H1 (cell line): ENCODE results near the gene AHNAK2. TPM values are rescaled to one million over a fixed set of nuclear protein-coding genes. Genes with fewer than 3 reads are reported as not detected.

Experiments
- CTCF ChIA-PET: fragments of 300-600 bp; sonication (Branson Sonifier 250); formaldehyde crosslinking; loops from one replicate; lab custom pipeline; 2021; ENCODE audit not compliant: partially characterized antibody; lab: Charles Lee
- POLR2A ChIA-PET: fragments of 300-600 bp; sonication (Branson Sonifier 250); formaldehyde crosslinking; loops from one replicate; lab custom pipeline; 2021; ENCODE audit warnings: inconsistent platforms; ENCODE audit not compliant: partially characterized antibody; lab: Charles Lee
- DNase-seq, 2 experiments: peaks; one replicate each; pipeline versions ENCODE4 v3.0.0 to v3.0.0-alpha.2; 2010 to 2022; ENCODE audit warnings: low spot score in 2 of 2, low read depth in 1 of 2, mixed read lengths in 1 of 2
- FAIRE-seq: peaks from 2 replicates; lab custom pipeline; 2011; peaks lifted over from hg19 to GRCh38; lab: Jason Lieb, UNC
- H2AFZ ChIP-seq: 2 replicates; pipeline ENCODE4 v1.8.1; 2012; ENCODE audit warnings: low read length, inconsistent platforms
- H2AK5ac ChIP-seq: 2 replicates; pipeline ENCODE4 v1.6.1; 2013; ENCODE audit warnings: low read depth, low read length
- H2BK120ac ChIP-seq: replicated peaks from 2 replicates; pipeline ENCODE3; 2013; ENCODE audit warnings: low read depth, low read length, inconsistent platforms
- H2BK12ac ChIP-seq: 2 replicates; pipeline ENCODE4 v1.6.1; 2013; ENCODE audit warnings: low read depth, low read length
- H2BK15ac ChIP-seq: 2 replicates; pipeline ENCODE4 v1.6.1; 2013; ENCODE audit warnings: low read length
- H2BK20ac ChIP-seq: 2 replicates; pipeline ENCODE4 v1.6.1; 2013; ENCODE audit warnings: low read length
- H2BK5ac ChIP-seq: 2 replicates; pipeline ENCODE4 v1.6.1; 2013; ENCODE audit warnings: low read depth, low read length
- H3K14ac ChIP-seq: 2 replicates; pipeline ENCODE4 v1.6.1; 2013; ENCODE audit warnings: inconsistent platforms; ENCODE audit not compliant: insufficient read length
- H3K18ac ChIP-seq: 2 replicates; pipeline ENCODE4 v1.6.1; 2013; ENCODE audit warnings: low read length; ENCODE audit errors: extremely low read depth
- H3K23ac ChIP-seq: 2 replicates; pipeline ENCODE4 v1.6.1; 2013; ENCODE audit warnings: inconsistent platforms; ENCODE audit not compliant: insufficient read length
- H3K23me2 ChIP-seq: 2 replicates; pipeline ENCODE4 v1.6.1; 2013; ENCODE audit warnings: low read depth, low read length
- H3K27ac ChIP-seq: 2 replicates; pipeline ENCODE4 v1.6.1; 2011; ENCODE audit warnings: low read depth, low read length, inconsistent platforms
- H3K27me3 ChIP-seq, 4 experiments: replicated peaks in 1 of 4; 1 replicate in 1 of 4; 2 replicates in 3 of 4; pipeline versions ENCODE4 v1.6.1 to v1.8.1; 2011 to 2013; ENCODE audit warnings: low read length in 3 of 4, mild to moderate bottlenecking in 3 of 4, inconsistent platforms in 2 of 4, mixed read lengths in 2 of 4, moderate library complexity in 1 of 4; ENCODE audit not compliant: control insufficient read depth in 3 of 4, insufficient read depth in 3 of 4; ENCODE audit errors: extremely low read depth in 1 of 4
- H3K36me3 ChIP-seq, 4 experiments: 2 replicates each; pipeline versions ENCODE4 v1.6.1 to v1.8.1; 2011 to 2013; ENCODE audit warnings: mild to moderate bottlenecking in 4 of 4, low read length in 3 of 4, moderate library complexity in 2 of 4, control low read depth in 1 of 4, inconsistent platforms in 1 of 4; ENCODE audit not compliant: insufficient read depth in 4 of 4, control insufficient read depth in 2 of 4
- H3K4ac ChIP-seq: replicated peaks from 2 replicates; pipeline ENCODE3; 2013; ENCODE audit warnings: low read length, low read depth, mixed read lengths, inconsistent platforms; ENCODE audit not compliant: insufficient read length
- H3K4me1 ChIP-seq, 4 experiments: replicated peaks in 1 of 4; 1 replicate in 1 of 4; 2 replicates in 3 of 4; pipeline versions ENCODE4 v1.6.1 to v1.8.1; 2011 to 2013; ENCODE audit warnings: low read length in 3 of 4, inconsistent platforms in 2 of 4, mixed read lengths in 1 of 4; ENCODE audit not compliant: insufficient read depth in 4 of 4, control insufficient read depth in 3 of 4
- H3K4me2 ChIP-seq, 2 experiments: 2 replicates each; pipeline versions ENCODE4 v1.6.1 to v1.8.1; 2011 to 2013; ENCODE audit warnings: low read depth in 2 of 2, low read length in 2 of 2, control low read depth in 1 of 2, inconsistent platforms in 1 of 2, mild to moderate bottlenecking in 1 of 2; ENCODE audit not compliant: insufficient read depth in 1 of 2
- H3K4me3 ChIP-seq, 4 experiments: fragments of 200-600, 300-600 bp in 1 of 4; sonication (generic), shearing (Covaris generic), sonication (Bioruptor Twin) in 1 of 4; 2 replicates each; pipeline versions ENCODE4 v1.5.1 to v1.8.1; 2011 to 2016; ENCODE audit warnings: low read length in 4 of 4, low read depth in 3 of 4, control low read depth in 2 of 4, inconsistent platforms in 2 of 4, mild to moderate bottlenecking in 2 of 4, mixed read lengths in 1 of 4, moderate library complexity in 1 of 4; ENCODE audit not compliant: insufficient read depth in 2 of 4; ENCODE audit errors: extremely low read depth in 1 of 4
- H3K56ac ChIP-seq: replicated peaks from 2 replicates; pipeline ENCODE3; 2013; ENCODE audit warnings: low read depth, mild to moderate bottlenecking, mixed read lengths, low read length, inconsistent platforms; ENCODE audit not compliant: insufficient read length
- H3K79me1 ChIP-seq: 2 replicates; pipeline ENCODE4 v1.6.1; 2013; ENCODE audit warnings: low read depth, low read length, control low read depth
- H3K79me2 ChIP-seq, 2 experiments: 2 replicates each; pipeline versions ENCODE4 v1.6.1 to v1.8.1; 2012 to 2013; ENCODE audit warnings: low read length in 2 of 2, mild to moderate bottlenecking in 2 of 2, inconsistent platforms in 1 of 2; ENCODE audit not compliant: insufficient read depth in 2 of 2, control insufficient read depth in 1 of 2
- H3K9ac ChIP-seq, 4 experiments: replicated peaks in 1 of 4; 1 replicate in 1 of 4; 2 replicates in 3 of 4; pipeline versions ENCODE4 v1.6.1 to v1.8.1; 2011 to 2013; ENCODE audit warnings: low read depth in 3 of 4, low read length in 3 of 4, control low read depth in 2 of 4, mild to moderate bottlenecking in 2 of 4, moderate library complexity in 2 of 4, inconsistent platforms in 1 of 4; ENCODE audit errors: extremely low read depth in 1 of 4
- H3K9me3 ChIP-seq, 2 experiments: 2 replicates each; pipeline versions ENCODE4 v1.6.1 to v1.8.1; 2012 to 2013; ENCODE audit warnings: mild to moderate bottlenecking in 2 of 2, moderate library complexity in 2 of 2, control low read depth in 1 of 2, inconsistent platforms in 1 of 2, low read depth in 1 of 2, low read length in 1 of 2, mixed read lengths in 1 of 2; ENCODE audit not compliant: insufficient read depth in 2 of 2
- H4K20me1 ChIP-seq, 2 experiments: replicated peaks in 1 of 2; 2 replicates each; pipeline versions ENCODE3 to v1.8.1; 2011 to 2013; ENCODE audit warnings: inconsistent platforms in 2 of 2, low read length in 2 of 2, mild to moderate bottlenecking in 1 of 2; ENCODE audit not compliant: insufficient read depth in 2 of 2, control insufficient read depth in 1 of 2
- H4K5ac ChIP-seq: 2 replicates; pipeline ENCODE4 v1.6.1; 2013; ENCODE audit warnings: low read length, low read depth, mixed read lengths, inconsistent platforms; ENCODE audit not compliant: insufficient read length
- H4K8ac ChIP-seq: 2 replicates; pipeline ENCODE4 v1.8.0; 2013; ENCODE audit warnings: mild to moderate bottlenecking, moderate library complexity, low read length, inconsistent platforms; ENCODE audit not compliant: insufficient read depth; ENCODE audit errors: extremely low read depth
- H4K91ac ChIP-seq: replicated peaks from 2 replicates; pipeline ENCODE3; 2013; ENCODE audit warnings: low read length, mixed read lengths, inconsistent platforms; ENCODE audit not compliant: insufficient read length
- BCL11A ChIP-seq, 2 experiments: IDR thresholded peaks; one replicate each; pipeline ENCODE4 v1.6.1; 2011; ENCODE audit warnings: low read depth in 2 of 2, low read length in 2 of 2, mild to moderate bottlenecking in 2 of 2
- CBX8 ChIP-seq: fragments of 300-800, 300-1000 bp; sonication (generic); IDR thresholded peaks from 2 replicates; pipeline ENCODE4 v1.7.1; 2016; ENCODE audit warnings: low read depth, low read length, borderline replicate concordance
- CEBPB ChIP-seq: IDR thresholded peaks from 2 replicates; pipeline ENCODE4 v1.6.1; 2012; ENCODE audit warnings: low read depth, low read length
- POLR2A ChIP-seq, 2 experiments: IDR thresholded peaks; 1 replicate in 1 of 2; 2 replicates in 1 of 2; pipeline ENCODE4 v1.6.1; 2011; ENCODE audit warnings: low read depth in 2 of 2, low read length in 2 of 2, mild to moderate bottlenecking in 2 of 2; ENCODE audit errors: control extremely low read depth in 1 of 2
- RAD21 ChIP-seq, 2 experiments: IDR thresholded peaks in 1 of 2; conservative IDR thresholded peaks in 1 of 2; 2 replicates each; pipeline ENCODE4 v1.6.1; 2011; ENCODE audit warnings: low read depth in 2 of 2, low read length in 2 of 2, improper control_type of control experiment in 1 of 2, inconsistent platforms in 1 of 2, mild to moderate bottlenecking in 1 of 2, moderate library complexity in 1 of 2
- RFX5 ChIP-seq: IDR thresholded peaks from 2 replicates; pipeline ENCODE4 v1.6.1; 2011; ENCODE audit warnings: low read depth, low read length, improper control_type of control experiment, borderline replicate concordance
- SIX5 ChIP-seq: IDR thresholded peaks from 2 replicates; pipeline ENCODE4 v1.6.1; 2011; ENCODE audit warnings: mild to moderate bottlenecking, low read depth, low read length
- TEAD4 ChIP-seq: IDR thresholded peaks from 2 replicates; pipeline ENCODE4 v1.6.1; 2012; ENCODE audit warnings: low read depth, low read length, inconsistent platforms, mixed read lengths
- ZNF274 ChIP-seq: IDR thresholded peaks from 2 replicates; pipeline ENCODE4 v1.7.0; 2012; ENCODE audit warnings: low read length, borderline replicate concordance; ENCODE audit errors: extremely low read depth
- WGBS, 2 experiments: shearing (Covaris generic) in 1 of 2; methylation state at CpG; one replicate each; pipeline versions ENCODE4 v1.1.6 to v1.1.7; 2013 to 2015; ENCODE audit warnings: low lambda C conversion rate in 2 of 2, mixed read lengths in 2 of 2, inconsistent platforms in 1 of 2, low coverage in 1 of 2, missing lambda C conversion rate in 1 of 2; ENCODE audit not compliant: insufficient replicate concordance in 2 of 2, insufficient coverage in 1 of 2, insufficient read length in 1 of 2; ENCODE audit errors: extremely low coverage in 1 of 2, missing lambda C conversion rate in 1 of 2; 5-methylcytosine and 5-hydroxymethylcytosine counted together
- polyA plus RNA-seq, 7 experiments: library from polyadenylated mRNA; depleted of rRNA in 3 of 7; stranded (reverse) in 5 of 7; unstranded in 2 of 7; fragments of >200 nt in 5 of 7; fragments of 200-250 nt in 2 of 7; gene quantifications; 1 replicate in 5 of 7; 2 replicates in 1 of 7; 4 replicates in 1 of 7; pipeline versions ENCODE4 v1.2.1 to v1.2.3, GENCODE V29; 2011 to 2013; ENCODE audit warnings: missing spikeins in 2 of 7, mixed read lengths in 2 of 7
- total RNA-seq: library from RNA; stranded (reverse); fragmentation: NEBNext Ultra II Directional; extraction: Animal tissue kit (Norgen Biotek cat#: 25700); gene quantifications from 2 replicates; pipeline ENCODE4 v1.2.1, GENCODE V29; 2021
- TF ChIP-seq, protein P1 (sequence below): IDR thresholded peaks from 2 replicates; pipeline ENCODE4 v1.6.1; 2012; ENCODE audit warnings: inconsistent platforms
- TF ChIP-seq, protein P2 (sequence below), 3 experiments: IDR thresholded peaks; 1 replicate in 2 of 3; 2 replicates in 1 of 3; pipeline versions ENCODE4 v1.5.1 to v1.6.1; 2011; ENCODE audit warnings: low read length in 3 of 3, mild to moderate bottlenecking in 3 of 3, inconsistent platforms in 2 of 3, low read depth in 1 of 3, moderate library complexity in 1 of 3; ENCODE audit not compliant: insufficient read depth in 1 of 3; ENCODE audit errors: control extremely low read depth in 1 of 3

AHNAK2 gene
- total and polyA plus RNA-seq, 2 of the 8 experiments (the other 6 are each of a cell fraction or from before 2014, with no cell fraction given), result 0.95 to 2.0 TPM

DNA sequence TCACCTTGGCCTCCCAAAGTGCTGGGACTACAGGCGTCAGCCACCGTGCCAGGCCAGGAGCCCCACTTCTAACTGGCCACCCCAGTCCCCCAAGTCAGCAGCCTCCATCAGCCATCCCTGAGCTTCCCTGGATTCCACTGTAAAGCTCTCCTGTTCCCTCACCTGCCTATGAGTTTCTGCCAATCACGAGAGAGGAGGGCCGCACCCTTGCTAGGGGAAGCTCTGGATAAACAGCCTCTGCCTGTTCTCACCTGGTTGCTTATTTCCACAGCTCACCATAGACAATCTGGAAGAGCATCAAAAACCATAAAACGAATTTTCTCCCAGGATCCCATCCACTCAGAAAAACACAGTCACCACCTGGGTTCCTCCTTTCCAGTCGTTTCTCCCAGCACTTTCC, 37.7 kb upstream of the AHNAK2 start:
- ChIA-PET POLR2A (interaction anchor here (1.0 to 1.8 kb wide), 3 partner anchors 10 to 61 kb away, joined by 3 to 10 read pairs (median 4); no protein-coding TSS in a partner anchor), CTCF (interaction anchor here (0.9 to 1.9 kb wide), 11 partner anchors 11 to 149 kb away, joined by 3 to 6 read pairs (median 4); no protein-coding TSS in a partner anchor)
- H3K79me1 ChIP-seq, result peaks cover 20% of the 10 kb centered on the region
- H3K23me2 ChIP-seq, result peaks cover 13% of the 10 kb centered on the region
- peak overlapping the region in 1 of 2 experiments; percentile 54; a peak in 1 of 4 replicates for H3K4me2 ChIP-seq
- H3K27me3 ChIP-seq, result no peaks in the 10 kb centered on the region
- no peak overlapping the region for H3K23ac ChIP-seq
- no peak overlapping the region for H3K4ac ChIP-seq
- no peak overlapping the region for H2BK15ac ChIP-seq
- H3K9ac ChIP-seq, result no peak overlapping the region
- no peak overlapping the region for H2BK20ac ChIP-seq
- no peak overlapping the region for H4K5ac ChIP-seq
- no peak overlapping the region for H3K56ac ChIP-seq
- no peak overlapping the region for H2BK5ac ChIP-seq
- no peak overlapping the region for H2BK120ac ChIP-seq
- H3K18ac ChIP-seq, result no peak overlapping the region
- no peak overlapping the region for H2AFZ ChIP-seq
- peaks cover 4 to 17% (median 12%) of the 10 kb centered on the region in 4 experiments; a peak in 6 of 7 replicates for H3K4me1 ChIP-seq
- no peak overlapping the region for H3K4me3 ChIP-seq
- H2BK12ac ChIP-seq, result no peak overlapping the region
- 66% methylated on average over 6 of the region's 6 CpGs; no CpG with 5 or more reads in 1 of the 2 experiments for WGBS, 2 experiments
- H4K20me1 ChIP-seq, result peaks cover 51 to 74% of the 10 kb centered on the region in 2 experiments
- H3K79me2 ChIP-seq, result peaks cover 75 to 95% of the 10 kb centered on the region in 2 experiments
- H3K36me3 ChIP-seq, result peaks cover under 1 to 22% (median 9%) of the 10 kb centered on the region in 4 experiments; a peak in 6 of 8 replicates
- DNase-seq, result no peak
- H4K91ac ChIP-seq, result no peak overlapping the region
- H2AK5ac ChIP-seq, result no peak overlapping the region
- no peak for FAIRE-seq
- no peak overlapping the region for H3K27ac ChIP-seq
- no peaks in the 10 kb centered on the region for H3K9me3 ChIP-seq
- no peak overlapping the region for H4K8ac ChIP-seq
- H3K14ac ChIP-seq, result no peak overlapping the region
- TF ChIP-seq ZNF274, result no peak
- TF ChIP-seq SIX5, result no peak
- TF ChIP-seq, protein P1, sequence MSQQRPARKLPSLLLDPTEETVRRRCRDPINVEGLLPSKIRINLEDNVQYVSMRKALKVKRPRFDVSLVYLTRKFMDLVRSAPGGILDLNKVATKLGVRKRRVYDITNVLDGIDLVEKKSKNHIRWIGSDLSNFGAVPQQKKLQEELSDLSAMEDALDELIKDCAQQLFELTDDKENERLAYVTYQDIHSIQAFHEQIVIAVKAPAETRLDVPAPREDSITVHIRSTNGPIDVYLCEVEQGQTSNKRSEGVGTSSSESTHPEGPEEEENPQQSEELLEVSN, result no peak
- no peak for TF ChIP-seq CEBPB
- no peak for TF ChIP-seq CBX8
- no peak for TF ChIP-seq RFX5
- TF ChIP-seq POLR2A (IDR thresholded peaks at IDR 0.05; ENCODE audit: control extremely low read depth in 1 of 2, low read depth in 2 of 2, low read length in 2 of 2), result no peak
- TF ChIP-seq TEAD4, result no peak
- TF ChIP-seq, protein P2, sequence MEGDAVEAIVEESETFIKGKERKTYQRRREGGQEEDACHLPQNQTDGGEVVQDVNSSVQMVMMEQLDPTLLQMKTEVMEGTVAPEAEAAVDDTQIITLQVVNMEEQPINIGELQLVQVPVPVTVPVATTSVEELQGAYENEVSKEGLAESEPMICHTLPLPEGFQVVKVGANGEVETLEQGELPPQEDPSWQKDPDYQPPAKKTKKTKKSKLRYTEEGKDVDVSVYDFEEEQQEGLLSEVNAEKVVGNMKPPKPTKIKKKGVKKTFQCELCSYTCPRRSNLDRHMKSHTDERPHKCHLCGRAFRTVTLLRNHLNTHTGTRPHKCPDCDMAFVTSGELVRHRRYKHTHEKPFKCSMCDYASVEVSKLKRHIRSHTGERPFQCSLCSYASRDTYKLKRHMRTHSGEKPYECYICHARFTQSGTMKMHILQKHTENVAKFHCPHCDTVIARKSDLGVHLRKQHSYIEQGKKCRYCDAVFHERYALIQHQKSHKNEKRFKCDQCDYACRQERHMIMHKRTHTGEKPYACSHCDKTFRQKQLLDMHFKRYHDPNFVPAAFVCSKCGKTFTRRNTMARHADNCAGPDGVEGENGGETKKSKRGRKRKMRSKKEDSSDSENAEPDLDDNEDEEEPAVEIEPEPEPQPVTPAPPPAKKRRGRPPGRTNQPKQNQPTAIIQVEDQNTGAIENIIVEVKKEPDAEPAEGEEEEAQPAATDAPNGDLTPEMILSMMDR (IDR thresholded peaks at IDR 0.05; ENCODE audit: control extremely low read depth in 1 of 3, insufficient read depth in 1 of 3, low read depth in 1 of 3, low read length in 3 of 3), result no peak
- no peak for TF ChIP-seq RAD21 (IDR thresholded peaks at IDR 0.05 in 1 of 2, conservative IDR thresholded peaks at IDR 0.05 in 1 of 2; ENCODE audit: low read depth in 2 of 2, low read length in 2 of 2)
- no peak for TF ChIP-seq BCL11A (IDR thresholded peaks at IDR 0.05; ENCODE audit: low read depth in 2 of 2, low read length in 2 of 2)
